H1 (cell line): ENCODE results near the gene APC2. TPM values are rescaled to one million over a fixed set of nuclear protein-coding genes. Genes with fewer than 3 reads are reported as not detected.

ENCODE experiments used
- GABPA ChIP-seq: IDR thresholded peaks from 2 replicates; pipeline ENCODE4 v1.6.1; 2011; ENCODE audit warnings: mild to moderate bottlenecking, low read length, moderate library complexity, borderline replicate concordance; ENCODE audit not compliant: insufficient read depth
- ZNF274 ChIP-seq: IDR thresholded peaks from 2 replicates; pipeline ENCODE4 v1.7.0; 2012; ENCODE audit warnings: low read length, borderline replicate concordance; ENCODE audit errors: extremely low read depth
- polyA plus RNA-seq, 7 experiments: library from polyadenylated mRNA; depleted of rRNA in 3 of 7; stranded (reverse) in 5 of 7; unstranded in 2 of 7; fragments of >200 nt in 5 of 7; fragments of 200-250 nt in 2 of 7; gene quantifications; 1 replicate in 5 of 7; 2 replicates in 1 of 7; 4 replicates in 1 of 7; pipeline versions ENCODE4 v1.2.1 to v1.2.3, GENCODE V29; 2011 to 2013; ENCODE audit warnings: missing spikeins in 2 of 7, mixed read lengths in 2 of 7
- total RNA-seq: library from RNA; stranded (reverse); fragmentation: NEBNext Ultra II Directional; extraction: Animal tissue kit (Norgen Biotek cat#: 25700); gene quantifications from 2 replicates; pipeline ENCODE4 v1.2.1, GENCODE V29; 2021
- TF ChIP-seq, protein P1 (sequence below): fragments of 300-600 bp; sonication (generic); IDR thresholded peaks from 2 replicates; pipeline ENCODE4 v1.7.1; 2012; ENCODE audit warnings: low read length, moderate library complexity, mild to moderate bottlenecking, inconsistent platforms; ENCODE audit not compliant: insufficient replicate concordance

Gene APC2
- total and polyA plus RNA-seq, 2 of the 8 experiments (the other 6 are each of a cell fraction or from before 2014, with no cell fraction given): 1.3 to 4.1 TPM

DNA sequence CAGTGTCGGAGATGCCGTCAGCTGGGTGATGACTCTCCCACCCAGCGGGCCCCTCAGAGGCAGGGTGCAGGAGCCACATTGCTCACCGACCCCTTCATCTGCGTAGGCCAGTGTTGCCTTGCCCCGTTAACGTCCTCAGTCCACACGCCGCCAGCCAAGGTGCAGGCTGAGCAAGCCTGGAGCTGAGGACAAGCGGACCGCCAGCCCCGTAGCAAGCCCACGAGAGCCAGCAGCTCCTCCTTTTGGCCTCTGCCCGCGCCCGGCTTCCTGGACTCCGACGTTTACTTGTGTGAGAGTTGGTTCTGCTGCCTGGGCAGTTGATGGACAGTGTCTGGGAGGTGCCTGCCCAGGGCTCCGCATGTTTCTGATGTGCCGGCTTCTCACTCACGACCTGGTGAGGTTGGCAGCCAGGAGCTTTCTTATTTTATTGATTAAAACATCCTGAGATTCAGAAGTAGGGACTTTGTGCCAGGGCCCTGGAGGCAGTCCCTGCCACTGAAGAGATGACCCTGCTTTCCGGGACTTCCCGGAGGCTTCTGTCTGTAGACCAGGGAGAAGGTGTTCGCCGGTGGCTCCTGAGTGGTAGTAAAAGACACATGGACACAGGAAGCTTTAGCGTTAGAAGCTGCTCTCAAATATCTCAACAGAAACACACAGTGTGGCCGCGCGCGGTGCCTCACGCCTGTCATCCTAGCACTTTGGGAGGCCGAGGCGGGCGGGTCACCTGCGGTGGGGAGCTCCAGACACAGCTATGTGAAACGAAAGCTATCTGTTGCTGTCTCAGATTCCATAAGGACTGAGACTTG, 36.7 kb upstream of the APC2 start (continued):
- TF ChIP-seq ZNF274: no peak
- no peak for TF ChIP-seq GABPA
- TF ChIP-seq, protein P1, sequence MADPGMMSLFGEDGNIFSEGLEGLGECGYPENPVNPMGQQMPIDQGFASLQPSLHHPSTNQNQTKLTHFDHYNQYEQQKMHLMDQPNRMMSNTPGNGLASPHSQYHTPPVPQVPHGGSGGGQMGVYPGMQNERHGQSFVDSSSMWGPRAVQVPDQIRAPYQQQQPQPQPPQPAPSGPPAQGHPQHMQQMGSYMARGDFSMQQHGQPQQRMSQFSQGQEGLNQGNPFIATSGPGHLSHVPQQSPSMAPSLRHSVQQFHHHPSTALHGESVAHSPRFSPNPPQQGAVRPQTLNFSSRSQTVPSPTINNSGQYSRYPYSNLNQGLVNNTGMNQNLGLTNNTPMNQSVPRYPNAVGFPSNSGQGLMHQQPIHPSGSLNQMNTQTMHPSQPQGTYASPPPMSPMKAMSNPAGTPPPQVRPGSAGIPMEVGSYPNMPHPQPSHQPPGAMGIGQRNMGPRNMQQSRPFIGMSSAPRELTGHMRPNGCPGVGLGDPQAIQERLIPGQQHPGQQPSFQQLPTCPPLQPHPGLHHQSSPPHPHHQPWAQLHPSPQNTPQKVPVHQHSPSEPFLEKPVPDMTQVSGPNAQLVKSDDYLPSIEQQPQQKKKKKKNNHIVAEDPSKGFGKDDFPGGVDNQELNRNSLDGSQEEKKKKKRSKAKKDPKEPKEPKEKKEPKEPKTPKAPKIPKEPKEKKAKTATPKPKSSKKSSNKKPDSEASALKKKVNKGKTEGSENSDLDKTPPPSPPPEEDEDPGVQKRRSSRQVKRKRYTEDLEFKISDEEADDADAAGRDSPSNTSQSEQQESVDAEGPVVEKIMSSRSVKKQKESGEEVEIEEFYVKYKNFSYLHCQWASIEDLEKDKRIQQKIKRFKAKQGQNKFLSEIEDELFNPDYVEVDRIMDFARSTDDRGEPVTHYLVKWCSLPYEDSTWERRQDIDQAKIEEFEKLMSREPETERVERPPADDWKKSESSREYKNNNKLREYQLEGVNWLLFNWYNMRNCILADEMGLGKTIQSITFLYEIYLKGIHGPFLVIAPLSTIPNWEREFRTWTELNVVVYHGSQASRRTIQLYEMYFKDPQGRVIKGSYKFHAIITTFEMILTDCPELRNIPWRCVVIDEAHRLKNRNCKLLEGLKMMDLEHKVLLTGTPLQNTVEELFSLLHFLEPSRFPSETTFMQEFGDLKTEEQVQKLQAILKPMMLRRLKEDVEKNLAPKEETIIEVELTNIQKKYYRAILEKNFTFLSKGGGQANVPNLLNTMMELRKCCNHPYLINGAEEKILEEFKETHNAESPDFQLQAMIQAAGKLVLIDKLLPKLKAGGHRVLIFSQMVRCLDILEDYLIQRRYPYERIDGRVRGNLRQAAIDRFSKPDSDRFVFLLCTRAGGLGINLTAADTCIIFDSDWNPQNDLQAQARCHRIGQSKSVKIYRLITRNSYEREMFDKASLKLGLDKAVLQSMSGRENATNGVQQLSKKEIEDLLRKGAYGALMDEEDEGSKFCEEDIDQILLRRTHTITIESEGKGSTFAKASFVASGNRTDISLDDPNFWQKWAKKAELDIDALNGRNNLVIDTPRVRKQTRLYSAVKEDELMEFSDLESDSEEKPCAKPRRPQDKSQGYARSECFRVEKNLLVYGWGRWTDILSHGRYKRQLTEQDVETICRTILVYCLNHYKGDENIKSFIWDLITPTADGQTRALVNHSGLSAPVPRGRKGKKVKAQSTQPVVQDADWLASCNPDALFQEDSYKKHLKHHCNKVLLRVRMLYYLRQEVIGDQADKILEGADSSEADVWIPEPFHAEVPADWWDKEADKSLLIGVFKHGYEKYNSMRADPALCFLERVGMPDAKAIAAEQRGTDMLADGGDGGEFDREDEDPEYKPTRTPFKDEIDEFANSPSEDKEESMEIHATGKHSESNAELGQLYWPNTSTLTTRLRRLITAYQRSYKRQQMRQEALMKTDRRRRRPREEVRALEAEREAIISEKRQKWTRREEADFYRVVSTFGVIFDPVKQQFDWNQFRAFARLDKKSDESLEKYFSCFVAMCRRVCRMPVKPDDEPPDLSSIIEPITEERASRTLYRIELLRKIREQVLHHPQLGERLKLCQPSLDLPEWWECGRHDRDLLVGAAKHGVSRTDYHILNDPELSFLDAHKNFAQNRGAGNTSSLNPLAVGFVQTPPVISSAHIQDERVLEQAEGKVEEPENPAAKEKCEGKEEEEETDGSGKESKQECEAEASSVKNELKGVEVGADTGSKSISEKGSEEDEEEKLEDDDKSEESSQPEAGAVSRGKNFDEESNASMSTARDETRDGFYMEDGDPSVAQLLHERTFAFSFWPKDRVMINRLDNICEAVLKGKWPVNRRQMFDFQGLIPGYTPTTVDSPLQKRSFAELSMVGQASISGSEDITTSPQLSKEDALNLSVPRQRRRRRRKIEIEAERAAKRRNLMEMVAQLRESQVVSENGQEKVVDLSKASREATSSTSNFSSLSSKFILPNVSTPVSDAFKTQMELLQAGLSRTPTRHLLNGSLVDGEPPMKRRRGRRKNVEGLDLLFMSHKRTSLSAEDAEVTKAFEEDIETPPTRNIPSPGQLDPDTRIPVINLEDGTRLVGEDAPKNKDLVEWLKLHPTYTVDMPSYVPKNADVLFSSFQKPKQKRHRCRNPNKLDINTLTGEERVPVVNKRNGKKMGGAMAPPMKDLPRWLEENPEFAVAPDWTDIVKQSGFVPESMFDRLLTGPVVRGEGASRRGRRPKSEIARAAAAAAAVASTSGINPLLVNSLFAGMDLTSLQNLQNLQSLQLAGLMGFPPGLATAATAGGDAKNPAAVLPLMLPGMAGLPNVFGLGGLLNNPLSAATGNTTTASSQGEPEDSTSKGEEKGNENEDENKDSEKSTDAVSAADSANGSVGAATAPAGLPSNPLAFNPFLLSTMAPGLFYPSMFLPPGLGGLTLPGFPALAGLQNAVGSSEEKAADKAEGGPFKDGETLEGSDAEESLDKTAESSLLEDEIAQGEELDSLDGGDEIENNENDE: no peak
- TF ChIP-seq, all 59 proteins: peak for 0
